Stomach (tissue), 9 donors: ENCODE measurements around the gene MRPL14. TPM values are rescaled to one million over a fixed set of nuclear protein-coding genes. Genes with fewer than 3 reads are reported as not detected.

Experiments
- DNase-seq, 2 donors: peaks; one replicate each; pipeline versions ENCODE4 v3.0.0 to v3.0.0-alpha.2; 2013 to 2019
- H3K27ac ChIP-seq, 5 donors: fragments of 200-600 bp in 4 of 5; sonication (generic) in 4 of 5; one replicate each; pipeline ENCODE4 v1.5.1; 2013 to 2019; ENCODE audit warnings: mild to moderate bottlenecking in 1 of 5, moderate library complexity in 1 of 5
- H3K27me3 ChIP-seq, 3 donors: fragments of 200-600 bp; sonication (generic); one replicate each; pipeline ENCODE4 v1.5.1; 2017 to 2019; ENCODE audit warnings: mixed run types in 1 of 3
- H3K36me3 ChIP-seq, 4 donors: fragments of 200-600 bp; sonication (generic); 1 replicate in 3 of 4; 2 replicates in 1 of 4; pipeline ENCODE4 v1.5.1; 2016 to 2019
- H3K4me1 ChIP-seq, 4 donors: fragments of 200-600 bp; sonication (generic); one replicate each; pipeline ENCODE4 v1.5.1; 2016 to 2019
- H3K4me3 ChIP-seq, 4 donors: fragments of 200-600 bp; sonication (generic) in 3 of 4; one replicate each; pipeline ENCODE4 v1.5.1; 2016 to 2019; ENCODE audit warnings: mild to moderate bottlenecking in 1 of 4
- H3K9me3 ChIP-seq, 4 donors: fragments of 200-600 bp; sonication (generic); one replicate each; pipeline ENCODE4 v1.5.1; 2016 to 2019
- CTCF ChIP-seq, 7 experiments: fragments of 450-650 bp in 4 of 7; fragments of 200-600 bp in 3 of 7; sonication (generic) in 3 of 7; IDR thresholded peaks; one replicate each; pipeline ENCODE4 v1.5.1; 2016 to 2019; ENCODE audit warnings: antibody characterized with exemption in 7 of 7, control low read depth in 2 of 7, mild to moderate bottlenecking in 1 of 7
- EP300 ChIP-seq: sonication (generic); formaldehyde crosslinking; IDR thresholded peaks from one replicate; pipeline ENCODE4 v1.6.1; 2017; ENCODE audit warnings: antibody characterized with exemption
- POLR2A ChIP-seq, 4 donors: fragments of 450-650 bp; IDR thresholded peaks; one replicate each; pipeline ENCODE4 v1.6.1; 2016; ENCODE audit warnings: antibody characterized with exemption in 4 of 4, control low read depth in 2 of 4, mild to moderate bottlenecking in 1 of 4, moderate library complexity in 1 of 4
- POLR2AphosphoS5 ChIP-seq, 3 donors: sonication (generic); formaldehyde crosslinking; IDR thresholded peaks; one replicate each; pipeline ENCODE4 v1.6.1; 2016; ENCODE audit warnings: antibody characterized with exemption in 3 of 3
- WGBS, 5 donors: extraction: QIAGEN DNeasy Blood & Tissue Kit in 3 of 5; methylation state at CpG; one replicate each; pipeline versions ENCODE4 v1.1.5 to v1.1.7; 2013 to 2018; 5-methylcytosine and 5-hydroxymethylcytosine counted together
- intact Hi-C: fragments of 100-400 bp; cut with DNase I; formaldehyde crosslinking; loops from one replicate; pipeline ENCODE4 v1.15.1; 2023; ENCODE audit warnings: low total_unique reads
- polyA plus RNA-seq, 3 donors: library from polyadenylated mRNA; stranded (reverse); fragments of 200-250 nt; gene quantifications; one replicate each; pipeline ENCODE4 v1.2.3, GENCODE V29; 2013
- total RNA-seq, 5 donors: library from RNA; depleted of rRNA; stranded (reverse); fragments of >200 nt; gene quantifications; one replicate each; pipeline versions ENCODE4 v1.1.0 to v1.2.3, GENCODE V29; 2014 to 2016
- donor health status: healthy with polysubstance abuse.
- donor health status: Bipolar disorder and iron deficiency.
- donor health status: healthy.

Gene MRPL14
- total and polyA plus RNA-seq, 8 donors: 17.0 to 82.3 (median 57.0) TPM

DNA sequence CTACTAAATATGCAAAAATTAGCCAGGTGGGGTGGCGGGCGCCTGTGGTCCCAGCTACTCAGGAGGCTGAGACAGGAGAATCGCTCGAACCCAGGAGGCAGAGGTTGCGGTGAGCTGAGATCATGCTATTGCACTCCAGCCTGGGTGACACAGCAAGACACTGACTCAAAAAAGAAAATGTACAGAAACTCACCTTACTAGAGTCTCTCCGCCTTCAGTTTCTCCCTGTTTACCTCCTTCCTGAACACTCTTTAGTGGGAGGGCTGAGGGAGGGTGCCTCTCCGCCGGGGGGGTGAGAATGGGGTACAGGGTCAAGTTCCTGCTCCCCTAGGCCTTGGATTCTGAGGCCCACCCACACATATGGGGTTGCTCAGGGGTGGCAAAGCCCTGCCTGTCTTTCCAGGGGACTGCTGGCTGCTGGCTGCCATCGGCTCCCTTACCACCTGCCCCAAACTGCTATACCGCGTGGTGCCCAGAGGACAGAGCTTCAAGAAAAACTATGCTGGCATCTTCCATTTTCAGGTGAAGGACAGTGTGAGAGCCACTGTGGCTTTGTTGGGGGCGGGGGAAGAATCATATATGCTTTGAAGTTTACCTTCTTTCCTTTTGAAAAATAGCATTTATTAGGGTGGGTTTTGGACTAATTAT, 44.8 kb upstream of the MRPL14 start:
- Histone ChIP-seq H3K4me3 (no peak overlapping the region), H3K4me1 (peaks cover 7 to 20% (median 17%) of the 10 kb centered on the region in 4 donors), H3K27me3 (no peaks in the 10 kb centered on the region), H3K36me3 (no peaks in the 10 kb centered on the region), H3K9me3 (no peaks in the 10 kb centered on the region), H3K27ac (no peak overlapping the region)
- WGBS, 5 donors: 75 to 81% (median 76%) methylated on average over 12 of the region's 12 CpGs
- intact Hi-C loops: loop anchor here (10.0 kb wide), 1 partner anchor 63 kb away; no protein-coding TSS in a partner anchor
- no peak for DNase-seq
- TF ChIP-seq POLR2A (IDR thresholded peaks at IDR 0.05) (no peak), POLR2AphosphoS5 (IDR thresholded peaks at IDR 0.05) (no peak), EP300 (no peak), CTCF (IDR thresholded peaks at IDR 0.05) (no peak)

DNA sequence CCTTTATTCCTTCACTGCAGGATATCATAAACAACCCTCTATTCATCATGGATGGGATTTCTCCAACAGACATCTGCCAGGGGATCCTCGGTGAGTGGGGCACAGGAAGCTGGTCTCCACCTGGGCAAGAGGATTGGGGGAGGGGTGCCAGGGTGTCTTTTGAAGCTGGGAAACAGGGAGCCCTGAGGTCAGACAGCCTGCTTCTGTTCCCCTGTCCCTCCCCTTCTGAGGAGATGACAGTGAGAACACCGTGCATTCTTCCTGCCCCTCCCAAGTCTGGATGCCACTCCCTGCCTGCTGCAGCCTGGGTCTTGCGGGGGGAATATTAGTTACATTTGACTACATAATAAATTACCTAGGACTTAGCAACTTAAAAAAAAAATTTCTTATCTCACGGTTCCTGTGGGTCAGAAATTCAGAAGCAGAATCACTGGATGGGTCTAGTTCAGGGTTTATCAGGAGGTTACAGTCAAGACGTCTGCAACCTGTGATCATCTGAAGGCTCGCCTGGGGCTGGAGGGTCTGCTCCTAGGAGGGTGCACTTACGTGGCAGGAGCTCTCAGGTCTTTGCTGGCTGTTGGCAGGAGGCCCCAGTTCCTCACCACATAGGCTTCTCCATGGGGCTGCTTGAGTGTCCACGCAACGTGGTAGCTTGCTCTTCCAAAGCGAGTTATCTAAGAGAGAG, 42.8 kb upstream of the MRPL14 start:
- no peaks in the 10 kb centered on the region for H3K9me3 ChIP-seq
- H3K4me1 ChIP-seq: peaks cover 7 to 20% (median 17%) of the 10 kb centered on the region in 4 donors
- 58 to 76% (median 66%) methylated on average over 10 of the region's 10 CpGs for WGBS, 5 donors
- intact Hi-C loops: loop anchor here (10.0 kb wide), 1 partner anchor 65 kb away; no protein-coding TSS in a partner anchor
- no peak overlapping the region for H3K4me3 ChIP-seq
- H3K27ac ChIP-seq: no peak overlapping the region
- no peak for TF ChIP-seq POLR2AphosphoS5 (IDR thresholded peaks at IDR 0.05)
- H3K36me3 ChIP-seq: no peaks in the 10 kb centered on the region
- no peak for DNase-seq
- peaks cover 0 to 11% (median 0%) of the 10 kb centered on the region in 3 donors for H3K27me3 ChIP-seq

GRCh38 chr6:44169154-44169553, 41.9 kb upstream of the MRPL14 start:
- no peak overlapping the region for H3K4me3 ChIP-seq
- no peaks in the 10 kb centered on the region for H3K36me3 ChIP-seq
- DNase-seq: peak; percentile 55 to 73
- intact Hi-C loops: no loop called here
- peaks cover 0 to 16% (median 0%) of the 10 kb centered on the region in 3 donors for H3K27me3 ChIP-seq
- H3K9me3 ChIP-seq: no peaks in the 10 kb centered on the region
- TF ChIP-seq EP300 (no peak), POLR2AphosphoS5 (IDR thresholded peaks at IDR 0.05) (no peak), CTCF (IDR thresholded peaks at IDR 0.05) (no peak), POLR2A (IDR thresholded peaks at IDR 0.05) (no peak)
- WGBS, 5 donors: 23 to 57% (median 39%) methylated on average over 9 of the region's 9 CpGs
- peaks cover 7 to 20% (median 17%) of the 10 kb centered on the region in 4 donors for H3K4me1 ChIP-seq
- H3K27ac ChIP-seq: no peak overlapping the region

DNA sequence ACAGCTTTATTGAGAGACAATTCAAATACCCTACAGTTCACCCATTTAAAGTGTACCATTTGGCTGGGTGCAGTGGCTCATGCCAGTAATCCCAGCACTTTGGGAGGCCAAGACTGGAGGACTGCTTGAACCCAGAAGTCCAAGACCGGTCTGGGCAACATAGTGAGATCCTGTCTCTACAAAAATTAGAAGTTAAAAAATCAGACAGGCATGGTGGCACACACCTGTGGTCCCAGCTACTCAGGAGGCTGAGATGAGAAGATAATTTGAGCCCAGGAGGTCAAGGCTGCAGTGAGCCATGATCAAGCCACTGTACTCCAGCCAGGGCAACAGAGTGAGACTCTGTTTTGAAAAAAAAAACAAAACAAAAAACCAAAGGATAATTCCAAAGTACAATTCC, 40.3 kb upstream of the MRPL14 start:
- Histone ChIP-seq H3K9me3 (no peaks in the 10 kb centered on the region), H3K36me3 (no peaks in the 10 kb centered on the region), H3K27ac (no peak overlapping the region), H3K27me3 (peaks cover 0 to 19% (median 0%) of the 10 kb centered on the region in 3 donors), H3K4me3 (no peak overlapping the region), H3K4me1 (peaks cover 1 to 13% (median 11%) of the 10 kb centered on the region in 4 donors)
- no peak for TF ChIP-seq CTCF (IDR thresholded peaks at IDR 0.05)
- TF ChIP-seq EP300: no peak
- no peak for TF ChIP-seq POLR2AphosphoS5 (IDR thresholded peaks at IDR 0.05)
- no peak for TF ChIP-seq POLR2A (IDR thresholded peaks at IDR 0.05)
- WGBS, 5 donors: 73 to 100% (median 97%) methylated on average over 1 of the region's 1 CpG
- intact Hi-C loops: no loop called here
- DNase-seq: no peak
